HEK293T (cell line): ENCODE measurements around the gene PTPN11.

Experiments used
- ARNT ChIP-seq: fragments of 450-650 bp; IDR thresholded peaks from 2 replicates; pipeline ENCODE4 v1.6.1; 2017; ENCODE audit warnings: mild to moderate bottlenecking
- FOXK2 ChIP-seq: fragments of 450-650 bp; IDR thresholded peaks from 2 replicates; pipeline ENCODE4 v1.6.1; 2016; ENCODE audit warnings: mild to moderate bottlenecking
- FOXM1 ChIP-seq: fragments of 450-650 bp; IDR thresholded peaks from 2 replicates; pipeline ENCODE4 v1.6.1; 2017; ENCODE audit warnings: mild to moderate bottlenecking, borderline replicate concordance
- HDGF ChIP-seq: fragments of 450-650 bp; IDR thresholded peaks from 2 replicates; pipeline ENCODE4 v1.6.1; 2017; ENCODE audit warnings: antibody characterized with exemption, borderline replicate concordance
- ZNF384 ChIP-seq: fragments of 450-650 bp; IDR thresholded peaks from 2 replicates; pipeline ENCODE4 v1.6.1; 2016
- TF ChIP-seq, protein P1 (sequence below): fragments of 450-650 bp; IDR thresholded peaks from 2 replicates; pipeline ENCODE4 v1.6.1; 2016

DNA sequence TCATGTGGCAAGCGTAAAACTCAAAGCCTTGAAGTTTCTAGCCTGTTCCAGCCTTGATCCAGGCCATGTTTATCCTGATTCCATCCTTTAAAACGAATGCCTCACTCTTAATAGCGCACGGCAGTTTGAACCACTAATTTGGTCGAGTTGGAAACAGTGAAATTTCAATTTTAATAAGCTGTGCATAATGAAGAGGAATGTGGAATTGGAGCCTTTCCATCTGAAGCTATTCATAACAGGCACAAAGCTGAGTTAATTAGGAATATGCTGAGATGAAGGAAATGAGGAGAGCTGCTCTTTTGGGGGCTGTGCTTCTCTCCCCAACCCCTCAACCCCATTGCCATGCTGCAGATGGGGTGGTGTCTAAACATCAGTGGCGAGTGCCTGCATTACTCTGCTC lies 70.7 kb downstream of the PTPN11 start:
- TF ChIP-seq ARNT = no peak
- TF ChIP-seq ZNF384 = no peak
- TF ChIP-seq, protein P1, sequence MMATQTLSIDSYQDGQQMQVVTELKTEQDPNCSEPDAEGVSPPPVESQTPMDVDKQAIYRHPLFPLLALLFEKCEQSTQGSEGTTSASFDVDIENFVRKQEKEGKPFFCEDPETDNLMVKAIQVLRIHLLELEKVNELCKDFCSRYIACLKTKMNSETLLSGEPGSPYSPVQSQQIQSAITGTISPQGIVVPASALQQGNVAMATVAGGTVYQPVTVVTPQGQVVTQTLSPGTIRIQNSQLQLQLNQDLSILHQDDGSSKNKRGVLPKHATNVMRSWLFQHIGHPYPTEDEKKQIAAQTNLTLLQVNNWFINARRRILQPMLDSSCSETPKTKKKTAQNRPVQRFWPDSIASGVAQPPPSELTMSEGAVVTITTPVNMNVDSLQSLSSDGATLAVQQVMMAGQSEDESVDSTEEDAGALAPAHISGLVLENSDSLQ = no peak
- TF ChIP-seq HDGF = no peak
- TF ChIP-seq FOXK2 = no peak
- no peak for TF ChIP-seq FOXM1
